Osteoblast (primary cell): ENCODE results near the gene PTCD2. TPM values are rescaled to one million over a fixed set of nuclear protein-coding genes. Genes with fewer than 3 reads are reported as not detected.

ENCODE experiments used
- DNase-seq: peaks from one replicate; pipeline ENCODE4 v3.0.0; 2011; ENCODE audit warnings: low spot score, mixed read lengths; ENCODE audit not compliant: insufficient read length; ENCODE audit errors: missing footprints
- H2AFZ ChIP-seq: 2 replicates; pipeline ENCODE4 v1.6.0; 2011; ENCODE audit warnings: mild to moderate bottlenecking, low read length
- H3K27ac ChIP-seq: 2 replicates; pipeline ENCODE4 v1.5.1; 2011; ENCODE audit warnings: mild to moderate bottlenecking, low read depth, low read length, moderate library complexity
- H3K27me3 ChIP-seq: 2 replicates; pipeline ENCODE4 v1.6.0; 2012; ENCODE audit warnings: mild to moderate bottlenecking, control low read depth, inconsistent platforms, low read length, moderate library complexity; ENCODE audit not compliant: insufficient read depth
- H3K36me3 ChIP-seq: 2 replicates; pipeline ENCODE4 v1.5.1; 2011; ENCODE audit warnings: mild to moderate bottlenecking, low read length, control low read depth, moderate library complexity; ENCODE audit not compliant: insufficient read depth
- H3K4me1 ChIP-seq: 2 replicates; pipeline ENCODE4 v1.5.1; 2011; ENCODE audit warnings: mild to moderate bottlenecking, low read length, control low read depth, moderate library complexity; ENCODE audit not compliant: insufficient read depth
- H3K4me2 ChIP-seq: 2 replicates; pipeline ENCODE4 v1.6.0; 2011; ENCODE audit warnings: mild to moderate bottlenecking, low read length; ENCODE audit not compliant: insufficient read depth
- H3K4me3 ChIP-seq: fragments of 200-600 bp; sonication (generic); 3 replicates; pipeline ENCODE4 v1.5.1; 2012; ENCODE audit warnings: mild to moderate bottlenecking, low read length, inconsistent platforms; ENCODE audit not compliant: insufficient read depth
- H3K79me2 ChIP-seq: 2 replicates; pipeline ENCODE4 v1.6.0; 2012; ENCODE audit warnings: mild to moderate bottlenecking, low read length, control low read depth, inconsistent platforms; ENCODE audit not compliant: insufficient read depth
- H3K9me3 ChIP-seq: 2 replicates; pipeline ENCODE4 v1.5.1; 2011; ENCODE audit warnings: low read depth, low read length, control low read depth
- H4K20me1 ChIP-seq: 2 replicates; pipeline ENCODE4 v1.6.0; 2012; ENCODE audit warnings: mild to moderate bottlenecking, low read length, control low read depth; ENCODE audit not compliant: insufficient read depth
- total RNA-seq: library from RNA; depleted of rRNA; stranded (reverse); fragments of >200 nt; gene quantifications from 2 replicates; pipeline ENCODE4 v1.2.3, GENCODE V29; 2012
- TF ChIP-seq, protein P1 (sequence below): IDR thresholded peaks from 2 replicates; pipeline ENCODE4 v1.5.1; 2011; ENCODE audit warnings: mild to moderate bottlenecking, low read depth, low read length, moderate library complexity; ENCODE audit errors: extremely low read depth

The PTCD2 gene
- total RNA-seq, 1 donor, result 8.3 TPM

DNA sequence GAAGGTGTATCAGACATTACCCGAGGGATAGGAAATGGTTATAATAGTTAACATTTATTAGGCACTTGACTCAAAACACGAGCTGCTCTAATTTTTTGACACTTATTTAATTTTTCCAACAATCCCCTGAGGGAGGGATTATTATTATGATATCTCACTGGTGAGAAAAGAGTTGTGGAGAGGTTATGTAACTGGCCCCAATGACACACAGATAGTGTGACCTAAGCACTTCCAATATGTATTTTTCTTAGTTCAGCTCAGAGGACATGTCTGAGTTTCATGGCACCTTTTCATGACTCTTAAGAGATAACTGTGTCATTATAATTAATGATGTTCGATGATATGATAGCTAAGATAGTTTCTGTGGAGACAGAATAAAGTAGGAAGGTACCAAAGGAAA lies 86.9 kb downstream of the PTCD2 start:
- H3K4me1 ChIP-seq, result peaks cover 28% of the 10 kb centered on the region
- no peak overlapping the region for H3K4me2 ChIP-seq
- TF ChIP-seq, protein P1, sequence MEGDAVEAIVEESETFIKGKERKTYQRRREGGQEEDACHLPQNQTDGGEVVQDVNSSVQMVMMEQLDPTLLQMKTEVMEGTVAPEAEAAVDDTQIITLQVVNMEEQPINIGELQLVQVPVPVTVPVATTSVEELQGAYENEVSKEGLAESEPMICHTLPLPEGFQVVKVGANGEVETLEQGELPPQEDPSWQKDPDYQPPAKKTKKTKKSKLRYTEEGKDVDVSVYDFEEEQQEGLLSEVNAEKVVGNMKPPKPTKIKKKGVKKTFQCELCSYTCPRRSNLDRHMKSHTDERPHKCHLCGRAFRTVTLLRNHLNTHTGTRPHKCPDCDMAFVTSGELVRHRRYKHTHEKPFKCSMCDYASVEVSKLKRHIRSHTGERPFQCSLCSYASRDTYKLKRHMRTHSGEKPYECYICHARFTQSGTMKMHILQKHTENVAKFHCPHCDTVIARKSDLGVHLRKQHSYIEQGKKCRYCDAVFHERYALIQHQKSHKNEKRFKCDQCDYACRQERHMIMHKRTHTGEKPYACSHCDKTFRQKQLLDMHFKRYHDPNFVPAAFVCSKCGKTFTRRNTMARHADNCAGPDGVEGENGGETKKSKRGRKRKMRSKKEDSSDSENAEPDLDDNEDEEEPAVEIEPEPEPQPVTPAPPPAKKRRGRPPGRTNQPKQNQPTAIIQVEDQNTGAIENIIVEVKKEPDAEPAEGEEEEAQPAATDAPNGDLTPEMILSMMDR, result no peak
- no peaks in the 10 kb centered on the region for H3K27me3 ChIP-seq
- H3K36me3 ChIP-seq, result no peaks in the 10 kb centered on the region
- H3K9me3 ChIP-seq, result no peaks in the 10 kb centered on the region
- H3K27ac ChIP-seq, result no peak overlapping the region
- no peak overlapping the region for H3K4me3 ChIP-seq
- no peak overlapping the region for H2AFZ ChIP-seq
- no peaks in the 10 kb centered on the region for H3K79me2 ChIP-seq
- no peaks in the 10 kb centered on the region for H4K20me1 ChIP-seq
- DNase-seq, result no peak

DNA sequence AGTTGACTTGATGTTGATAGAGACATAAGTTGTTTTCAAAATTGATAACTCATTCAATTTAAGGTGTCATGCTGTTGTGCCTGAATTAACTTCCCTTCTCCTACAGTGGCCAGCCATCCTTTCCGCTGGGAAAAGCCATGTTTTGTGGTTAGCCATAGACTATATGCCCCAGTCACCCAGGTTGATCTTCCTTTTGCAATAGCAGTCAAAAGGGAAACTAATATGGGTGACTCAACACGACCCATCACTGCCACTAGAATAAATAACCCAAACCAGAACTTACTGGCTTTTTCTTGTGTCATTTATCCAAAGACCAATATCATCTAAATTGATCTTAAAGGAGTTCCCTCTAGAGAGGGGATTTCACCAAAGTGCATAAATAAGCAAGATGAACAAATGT lies 87.4 kb downstream of the PTCD2 start:
- Histone ChIP-seq H3K79me2 (no peaks in the 10 kb centered on the region), H3K4me3 (no peak overlapping the region), H3K27me3 (no peaks in the 10 kb centered on the region), H3K27ac (no peak overlapping the region), H3K4me2 (no peak overlapping the region), H4K20me1 (no peaks in the 10 kb centered on the region), H3K4me1 (peaks cover 28% of the 10 kb centered on the region), H3K36me3 (no peaks in the 10 kb centered on the region), H3K9me3 (no peaks in the 10 kb centered on the region), H2AFZ (no peak overlapping the region)
- TF ChIP-seq, protein P1, result no peak
- no peak for DNase-seq

GRCh38 chr5:72408127-72408526 lies 88.0 kb downstream of the PTCD2 start:
- no peak for DNase-seq
- Histone ChIP-seq H2AFZ (no peak overlapping the region), H3K79me2 (no peaks in the 10 kb centered on the region), H3K27ac (no peak overlapping the region), H4K20me1 (no peaks in the 10 kb centered on the region), H3K4me1 (peaks cover 28% of the 10 kb centered on the region), H3K9me3 (no peaks in the 10 kb centered on the region), H3K27me3 (no peaks in the 10 kb centered on the region), H3K4me3 (no peak overlapping the region), H3K4me2 (no peak overlapping the region), H3K36me3 (no peaks in the 10 kb centered on the region)
- TF ChIP-seq, protein P1, result no peak

DNA sequence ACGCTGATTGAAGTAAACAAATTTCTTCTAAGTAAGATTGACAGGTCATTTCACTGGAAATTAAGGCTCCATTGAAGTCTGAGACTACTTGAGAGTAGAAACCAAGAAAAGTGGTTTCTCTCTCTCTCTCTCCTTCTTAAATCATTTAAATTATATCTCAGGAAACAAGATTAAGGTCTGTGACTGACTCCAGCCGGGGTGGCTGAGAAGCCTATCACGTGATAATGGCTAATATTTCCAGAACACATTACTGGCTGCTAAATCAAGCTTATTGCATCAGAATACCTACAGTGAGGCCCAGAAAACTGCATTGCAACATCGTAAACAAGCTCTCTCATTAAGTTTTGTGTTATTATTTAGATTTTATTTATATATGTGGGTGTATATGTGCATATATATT lies 88.4 kb downstream of the PTCD2 start:
- H3K4me2 ChIP-seq, result no peak overlapping the region
- no peaks in the 10 kb centered on the region for H4K20me1 ChIP-seq
- H3K4me1 ChIP-seq, result peaks cover 27% of the 10 kb centered on the region
- no peak overlapping the region for H3K27ac ChIP-seq
- TF ChIP-seq, protein P1, result no peak
- H3K79me2 ChIP-seq, result no peaks in the 10 kb centered on the region
- no peaks in the 10 kb centered on the region for H3K36me3 ChIP-seq
- H3K4me3 ChIP-seq, result no peak overlapping the region
- H2AFZ ChIP-seq, result no peak overlapping the region
- no peaks in the 10 kb centered on the region for H3K9me3 ChIP-seq
- H3K27me3 ChIP-seq, result no peaks in the 10 kb centered on the region
- DNase-seq, result no peak
